HL-60 (cell line): ENCODE data around the gene SRBD1.
A peak's percentile ranks its signal among the peaks of the same experiment; 100 is the strongest.

ENCODE experiments used
- DNase-seq, 2 experiments: peaks; one replicate each; pipeline ENCODE4 v3.0.0-alpha.2; 2010 to 2020; ENCODE audit warnings: low read depth in 1 of 2, low spot score in 1 of 2
- H3K27ac ChIP-seq: fragments of 250-450 bp; sonication (Bioruptor Pico); replicated peaks from 2 replicates; pipeline ENCODE4 v1.5.1; 2020; ENCODE audit warnings: mild to moderate bottlenecking, moderate library complexity
- H3K27me3 ChIP-seq: fragments of 250-450 bp; sonication (Bioruptor Pico); 2 replicates; pipeline ENCODE4 v1.5.1; 2021; ENCODE audit warnings: mild to moderate bottlenecking, moderate library complexity; ENCODE audit not compliant: insufficient read depth, poor library complexity, severe bottlenecking
- H3K4me3 ChIP-seq: replicated peaks from 2 replicates; pipeline ENCODE4 v1.5.1; 2011; ENCODE audit warnings: mild to moderate bottlenecking, control low read depth, low read length; ENCODE audit not compliant: insufficient read depth
- CTCF ChIP-seq: IDR thresholded peaks from one replicate; pipeline ENCODE4 v1.5.1; 2011; ENCODE audit warnings: low read length, control low read depth, inconsistent platforms; ENCODE audit not compliant: insufficient read depth
- GABPA ChIP-seq: IDR thresholded peaks from 2 replicates; pipeline ENCODE4 v1.6.1; 2012; ENCODE audit warnings: low read depth
- POLR2AphosphoS5 ChIP-seq: IDR thresholded peaks from 2 replicates; pipeline ENCODE4 v1.6.1; 2012; ENCODE audit warnings: low read depth
- SPI1 ChIP-seq: IDR thresholded peaks from 2 replicates; pipeline ENCODE4 v1.6.1; 2012; ENCODE audit warnings: low read depth, mild to moderate bottlenecking, borderline replicate concordance
- TF ChIP-seq, protein P1 (sequence below): IDR thresholded peaks from 2 replicates; pipeline ENCODE4 v1.6.1; 2012; ENCODE audit warnings: low read depth; ENCODE audit not compliant: insufficient replicate concordance

The SRBD1 gene

GRCh38 chr2:45498661-45499550, 112.2 kb downstream of the SRBD1 start:
- Histone ChIP-seq H3K27me3 (no peaks in the 10 kb centered on the region), H3K27ac (no peak overlapping the region), H3K4me3 (no peak overlapping the region)
- TF ChIP-seq, protein P1, sequence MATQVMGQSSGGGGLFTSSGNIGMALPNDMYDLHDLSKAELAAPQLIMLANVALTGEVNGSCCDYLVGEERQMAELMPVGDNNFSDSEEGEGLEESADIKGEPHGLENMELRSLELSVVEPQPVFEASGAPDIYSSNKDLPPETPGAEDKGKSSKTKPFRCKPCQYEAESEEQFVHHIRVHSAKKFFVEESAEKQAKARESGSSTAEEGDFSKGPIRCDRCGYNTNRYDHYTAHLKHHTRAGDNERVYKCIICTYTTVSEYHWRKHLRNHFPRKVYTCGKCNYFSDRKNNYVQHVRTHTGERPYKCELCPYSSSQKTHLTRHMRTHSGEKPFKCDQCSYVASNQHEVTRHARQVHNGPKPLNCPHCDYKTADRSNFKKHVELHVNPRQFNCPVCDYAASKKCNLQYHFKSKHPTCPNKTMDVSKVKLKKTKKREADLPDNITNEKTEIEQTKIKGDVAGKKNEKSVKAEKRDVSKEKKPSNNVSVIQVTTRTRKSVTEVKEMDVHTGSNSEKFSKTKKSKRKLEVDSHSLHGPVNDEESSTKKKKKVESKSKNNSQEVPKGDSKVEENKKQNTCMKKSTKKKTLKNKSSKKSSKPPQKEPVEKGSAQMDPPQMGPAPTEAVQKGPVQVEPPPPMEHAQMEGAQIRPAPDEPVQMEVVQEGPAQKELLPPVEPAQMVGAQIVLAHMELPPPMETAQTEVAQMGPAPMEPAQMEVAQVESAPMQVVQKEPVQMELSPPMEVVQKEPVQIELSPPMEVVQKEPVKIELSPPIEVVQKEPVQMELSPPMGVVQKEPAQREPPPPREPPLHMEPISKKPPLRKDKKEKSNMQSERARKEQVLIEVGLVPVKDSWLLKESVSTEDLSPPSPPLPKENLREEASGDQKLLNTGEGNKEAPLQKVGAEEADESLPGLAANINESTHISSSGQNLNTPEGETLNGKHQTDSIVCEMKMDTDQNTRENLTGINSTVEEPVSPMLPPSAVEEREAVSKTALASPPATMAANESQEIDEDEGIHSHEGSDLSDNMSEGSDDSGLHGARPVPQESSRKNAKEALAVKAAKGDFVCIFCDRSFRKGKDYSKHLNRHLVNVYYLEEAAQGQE: no peak
- no peak for TF ChIP-seq GABPA
- no peak for TF ChIP-seq POLR2AphosphoS5
- TF ChIP-seq SPI1: no peak
- no peak for TF ChIP-seq CTCF
- DNase-seq: peak in 1 of 2 experiments; percentile 8

GRCh38 chr2:45497355-45497754, 113.7 kb downstream of the SRBD1 start:
- no peak for DNase-seq
- no peak overlapping the region for H3K4me3 ChIP-seq
- no peak for TF ChIP-seq GABPA
- TF ChIP-seq POLR2AphosphoS5: no peak
- TF ChIP-seq SPI1: no peak
- TF ChIP-seq CTCF: no peak
- TF ChIP-seq, protein P1: no peak
- no peaks in the 10 kb centered on the region for H3K27me3 ChIP-seq
- H3K27ac ChIP-seq: no peak overlapping the region

DNA sequence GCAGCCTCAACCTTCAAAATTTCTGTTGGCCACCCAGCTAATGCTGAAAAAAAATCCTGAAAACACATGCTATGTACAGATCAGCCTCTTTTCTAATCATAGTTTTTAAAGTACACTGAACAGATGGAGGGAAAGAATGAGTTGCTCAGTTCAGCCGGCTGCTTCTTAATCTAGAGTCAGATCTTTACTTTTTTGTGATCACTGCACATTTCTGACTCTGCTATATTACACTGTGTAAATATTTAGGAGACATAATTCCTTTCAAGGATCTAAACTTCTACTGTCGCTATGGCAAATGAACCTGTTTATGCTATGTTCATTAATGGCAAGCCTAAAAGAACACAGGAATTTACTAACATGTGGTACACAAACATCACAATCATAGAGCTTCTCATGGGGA, 114.2 kb downstream of the SRBD1 start:
- TF ChIP-seq SPI1: no peak
- TF ChIP-seq CTCF: no peak
- no peak for TF ChIP-seq GABPA
- TF ChIP-seq, protein P1: no peak
- no peak for TF ChIP-seq POLR2AphosphoS5
- Histone ChIP-seq H3K27me3 (no peaks in the 10 kb centered on the region), H3K4me3 (no peak overlapping the region), H3K27ac (no peak overlapping the region)
- DNase-seq: no peak
